ENCODE results near the gene C16orf46.

The C16orf46 gene, protein sequence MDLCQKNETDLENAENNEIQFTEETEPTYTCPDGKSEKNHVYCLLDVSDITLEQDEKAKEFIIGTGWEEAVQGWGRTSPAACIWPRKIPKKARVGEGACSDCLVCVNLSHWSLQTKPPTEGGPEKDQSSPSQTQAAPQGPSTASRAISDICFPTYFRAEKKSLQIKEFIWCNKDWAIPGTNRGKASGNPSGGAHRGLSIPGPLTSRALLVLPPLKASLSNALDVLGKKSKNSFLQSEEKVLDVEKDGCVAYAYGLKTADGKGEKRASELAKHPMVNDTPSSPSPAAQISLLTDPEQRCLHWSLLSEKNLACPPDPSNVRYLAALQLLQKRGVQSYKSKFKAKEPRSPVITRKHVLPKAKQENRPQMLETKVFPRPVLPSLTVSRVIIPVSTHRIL

DNA sequence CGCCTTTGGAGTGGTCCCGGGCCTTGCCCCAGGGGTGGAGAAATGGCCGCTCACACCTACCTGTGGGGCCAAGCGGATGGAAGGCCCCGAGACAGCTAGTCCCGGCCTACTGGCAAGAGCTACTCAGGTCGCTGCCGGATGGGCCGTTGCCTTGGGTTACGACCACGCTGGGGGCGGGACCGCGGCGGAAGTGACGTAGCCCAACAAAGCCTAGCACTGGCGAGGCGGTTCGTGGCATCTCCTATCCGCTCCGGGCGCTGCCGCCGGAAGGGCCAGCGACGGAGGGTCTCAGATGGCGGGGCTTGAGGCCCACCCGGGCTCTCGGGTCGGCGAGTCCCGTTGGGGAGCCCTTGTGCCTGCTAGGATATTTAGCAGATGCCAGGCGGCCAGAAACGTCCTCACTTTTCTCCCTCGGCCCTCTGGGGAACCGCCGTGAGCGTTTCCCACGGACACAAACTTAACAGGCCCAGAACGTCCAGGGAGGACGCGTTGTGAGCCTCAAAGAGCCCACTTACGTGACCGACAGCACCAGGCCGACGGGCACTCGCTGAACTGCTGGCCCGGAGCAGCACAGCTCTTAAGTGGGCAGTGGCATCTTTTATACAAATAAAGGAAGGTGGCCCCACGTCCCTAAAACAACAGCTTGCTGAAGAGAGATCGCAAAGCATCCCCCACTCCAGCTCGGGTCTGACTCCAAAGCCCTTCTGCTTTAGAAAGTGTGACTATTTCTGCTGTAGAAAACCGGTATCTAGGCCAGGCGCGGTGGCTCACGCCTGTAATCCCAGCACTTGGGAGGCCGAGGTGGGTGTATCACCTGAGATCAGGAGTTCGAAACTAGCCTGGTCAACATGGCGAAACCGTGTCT lies at the start of gene C16orf46:
TSS of gene C16orf46 (minus strand) at position 163 of the 865 bp plus-strand sequence. CDS start 13,283 bp downstream, outside the sequence.
- TF ChIP-seq GATA2 (IDR thresholded peaks at IDR 0.05; ENCODE audit: low read depth, low read length) (no peak), GATA3 (IDR thresholded peaks at IDR 0.05; ENCODE audit: low read depth, low read length) (no peak)

DNA sequence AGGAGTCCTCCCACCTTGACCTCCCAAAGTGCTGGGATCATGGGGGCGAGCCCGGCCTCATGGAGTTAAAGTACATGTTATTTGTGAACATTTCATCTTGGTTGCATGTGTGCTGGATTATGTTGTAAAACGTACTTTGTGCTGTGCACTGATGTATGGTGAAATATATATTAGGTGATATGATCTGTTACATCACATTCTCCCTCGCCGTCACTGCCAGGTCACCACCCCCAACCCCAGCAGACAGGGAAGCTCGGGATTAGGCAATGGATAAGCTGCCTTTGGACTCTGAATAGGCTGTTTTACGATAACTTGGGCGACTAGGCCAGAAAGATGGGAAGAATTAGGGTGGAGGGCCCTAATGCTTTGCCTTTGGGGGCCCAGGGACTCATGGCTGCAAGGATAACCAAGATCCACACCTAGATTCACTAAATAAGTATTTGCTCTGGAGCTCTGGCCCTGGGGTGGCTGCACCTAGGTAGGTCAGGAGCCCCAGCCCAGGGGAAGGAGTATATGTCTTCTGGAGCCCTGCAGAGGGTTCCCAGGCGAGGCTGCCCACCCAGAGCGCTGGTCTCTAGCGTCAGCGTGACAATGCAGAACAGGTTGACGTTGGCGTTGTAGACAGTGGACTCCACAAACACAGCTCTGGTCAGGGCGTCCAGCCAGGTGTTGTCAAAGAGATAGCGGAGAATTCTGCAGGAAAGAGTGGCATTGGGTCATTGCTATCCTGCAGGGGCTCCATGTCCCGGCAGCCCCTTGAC lies 46.2 kb upstream of the C16orf46 start:
- TF ChIP-seq GATA2 (IDR thresholded peaks at IDR 0.05; ENCODE audit: low read depth, low read length) (no peak), GATA3 (IDR thresholded peaks at IDR 0.05; ENCODE audit: low read depth, low read length) (no peak)

DNA sequence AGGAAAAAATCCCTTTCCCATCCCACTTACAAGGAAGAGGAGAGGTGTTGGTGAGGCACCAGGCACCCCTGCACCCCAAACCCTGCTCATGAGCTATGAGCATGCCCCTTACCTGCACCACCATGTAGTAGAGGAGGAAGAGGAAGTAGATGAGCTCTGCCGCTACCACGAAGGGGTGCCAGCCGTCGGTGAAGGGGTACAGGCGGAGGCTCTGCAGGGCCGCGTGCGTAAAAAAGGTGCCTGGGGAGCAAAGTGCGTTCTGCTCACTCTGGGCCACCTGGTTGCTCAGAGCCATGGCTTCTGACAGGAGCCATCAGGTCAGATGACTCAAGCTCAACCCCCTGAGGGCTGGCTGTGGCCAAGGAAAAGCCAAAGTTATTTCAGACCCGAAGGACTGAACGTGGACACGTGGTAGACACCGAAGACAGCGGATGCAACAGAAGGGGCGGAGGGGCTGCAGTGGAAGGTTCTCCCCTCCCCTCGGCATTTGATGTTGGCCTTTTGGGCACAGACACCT lies 44.5 kb upstream of the C16orf46 start:
- no peak for TF ChIP-seq GATA3 (IDR thresholded peaks at IDR 0.05; ENCODE audit: low read depth, low read length)

DNA sequence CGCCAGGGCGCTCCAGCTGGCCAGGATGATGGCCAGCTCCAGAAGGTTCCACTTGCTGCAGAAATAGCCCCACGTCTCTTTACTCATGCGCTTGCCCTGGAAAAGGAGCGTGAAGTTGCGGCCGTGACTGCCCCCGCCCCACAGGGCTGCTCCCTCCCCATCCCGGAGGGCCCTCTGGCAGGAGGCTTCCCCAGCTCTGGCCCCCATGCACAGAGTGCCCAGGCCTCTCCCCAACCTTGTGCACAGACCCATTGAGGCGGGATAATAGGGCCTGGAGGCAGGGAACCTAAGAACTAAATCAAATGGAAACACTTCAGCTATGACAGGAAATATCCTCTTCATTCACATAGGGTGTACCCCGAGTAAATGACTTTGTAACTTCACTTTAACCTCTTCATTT lies 40.4 kb upstream of the C16orf46 start:
- no peak for TF ChIP-seq GATA3 (IDR thresholded peaks at IDR 0.05; ENCODE audit: low read depth, low read length)
- no peak for TF ChIP-seq GATA2 (IDR thresholded peaks at IDR 0.05; ENCODE audit: low read depth, low read length)

DNA sequence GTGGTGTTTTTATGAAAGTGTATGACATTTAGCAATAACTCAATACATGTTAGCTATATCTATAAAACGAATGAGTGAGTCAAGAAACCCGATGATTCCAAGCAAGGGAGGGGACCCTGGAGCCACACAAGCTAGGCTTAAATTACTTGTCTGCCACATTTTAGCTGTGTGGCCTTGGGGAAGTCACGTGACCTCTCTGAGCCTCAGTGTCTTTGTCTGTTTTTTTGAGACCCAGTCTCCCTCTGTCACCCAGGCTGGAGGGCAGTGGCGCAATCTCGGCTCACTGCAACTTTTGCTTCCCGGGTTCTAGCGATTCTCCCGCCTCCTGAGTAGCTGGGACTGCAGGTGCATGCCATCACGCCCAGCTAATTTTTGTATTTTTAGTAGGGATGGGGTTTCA lies 39.2 kb upstream of the C16orf46 start:
- TF ChIP-seq GATA2 (IDR thresholded peaks at IDR 0.05; ENCODE audit: low read depth, low read length): no peak
- no peak for TF ChIP-seq GATA3 (IDR thresholded peaks at IDR 0.05; ENCODE audit: low read depth, low read length)

DNA sequence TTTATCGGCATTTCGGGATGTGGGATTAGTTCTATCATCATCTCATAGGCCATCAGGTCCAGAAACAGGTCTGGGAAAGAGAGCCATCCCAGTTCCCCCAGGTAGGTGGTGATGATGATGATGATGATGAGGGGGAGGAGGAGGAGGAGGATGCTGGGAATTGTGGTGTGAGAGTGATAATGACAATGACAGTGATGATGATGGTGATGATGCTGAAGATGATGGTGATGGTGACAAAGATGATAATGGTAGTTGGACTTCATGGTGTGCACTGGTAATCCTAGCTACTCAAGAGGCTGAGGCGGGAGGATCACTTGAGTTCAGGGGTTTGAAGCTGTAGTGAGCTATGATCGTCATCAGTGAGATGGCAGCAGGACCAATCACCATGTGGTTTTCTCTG lies 35.4 kb upstream of the C16orf46 start:
- no peak for TF ChIP-seq GATA3 (IDR thresholded peaks at IDR 0.05; ENCODE audit: low read depth, low read length)
- no peak for TF ChIP-seq GATA2 (IDR thresholded peaks at IDR 0.05; ENCODE audit: low read depth, low read length)

DNA sequence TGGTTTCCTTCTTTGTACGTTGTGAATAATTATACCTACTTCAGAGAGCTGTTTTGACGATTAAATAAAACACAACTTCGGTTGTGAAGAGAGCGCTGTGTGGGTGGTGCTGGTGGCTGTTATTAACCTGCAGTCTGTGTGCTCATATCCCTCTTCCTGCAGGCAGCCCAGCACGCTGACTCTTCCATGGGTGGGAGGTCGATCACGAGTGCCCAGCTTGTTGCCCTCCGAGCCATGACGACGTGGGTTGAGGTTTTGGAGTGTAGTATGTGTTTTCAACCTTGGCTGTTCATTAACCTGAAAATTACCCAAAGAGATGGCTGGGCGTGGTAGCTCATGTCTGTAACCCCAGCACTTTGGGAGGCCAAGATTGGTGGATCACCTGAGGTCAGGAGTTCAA lies 30.5 kb upstream of the C16orf46 start:
- TF ChIP-seq GATA3 (IDR thresholded peaks at IDR 0.05; ENCODE audit: low read depth, low read length): no peak

DNA sequence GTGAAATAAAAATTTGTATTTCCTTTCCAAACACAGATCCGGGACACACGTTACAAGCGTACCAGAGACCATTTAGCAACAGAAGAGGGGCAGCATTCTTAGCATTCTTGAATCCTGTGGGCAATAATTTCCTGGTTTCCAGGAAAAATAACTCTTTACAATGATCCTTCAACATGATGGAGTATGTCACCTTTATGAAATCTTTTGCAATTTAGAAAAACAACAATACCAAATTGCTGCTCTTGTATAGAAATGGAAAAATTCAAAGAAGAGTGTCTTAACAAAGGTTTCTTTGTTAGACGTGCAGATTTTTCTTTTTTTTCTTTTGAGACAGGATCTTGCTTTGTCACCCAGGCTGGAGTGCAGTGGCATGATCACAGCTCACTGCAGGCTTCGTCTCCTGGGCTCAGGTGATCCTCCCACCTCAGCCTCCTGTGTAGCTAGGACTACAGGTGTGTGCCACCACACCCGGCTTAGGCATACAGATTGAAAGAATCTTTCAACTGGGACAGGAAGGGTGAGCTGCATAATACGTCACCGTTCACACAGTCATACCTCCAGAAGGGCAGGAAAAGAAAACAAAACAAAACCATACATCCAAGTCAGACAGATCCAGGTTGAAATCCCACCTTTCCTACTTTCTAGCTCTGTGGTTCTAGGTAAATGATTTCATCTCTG lies 29.9 kb upstream of the C16orf46 start:
- no peak for TF ChIP-seq GATA3 (IDR thresholded peaks at IDR 0.05; ENCODE audit: low read depth, low read length)
- TF ChIP-seq GATA2 (IDR thresholded peaks at IDR 0.05; ENCODE audit: low read depth, low read length): no peak

DNA sequence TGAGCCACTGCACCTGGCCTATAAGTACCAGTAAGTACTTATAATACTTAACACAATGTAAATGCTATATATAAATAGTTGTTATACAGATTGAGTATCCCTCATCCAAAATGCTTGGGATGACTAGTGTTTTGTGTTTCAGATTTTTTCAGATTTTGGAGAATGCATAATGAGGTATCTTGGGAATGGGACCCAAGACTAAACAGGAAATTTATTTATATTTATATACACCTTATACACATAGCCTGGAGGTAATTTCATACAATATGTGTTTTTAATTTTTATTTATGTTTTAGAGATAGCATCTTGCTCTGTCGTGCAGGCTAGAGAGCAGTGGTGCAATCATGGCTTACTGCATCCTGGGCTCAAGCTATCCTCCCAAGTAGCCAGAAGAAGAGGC lies 28.9 kb upstream of the C16orf46 start:
- no peak for TF ChIP-seq GATA2 (IDR thresholded peaks at IDR 0.05; ENCODE audit: low read depth, low read length)
- no peak for TF ChIP-seq GATA3 (IDR thresholded peaks at IDR 0.05; ENCODE audit: low read depth, low read length)

DNA sequence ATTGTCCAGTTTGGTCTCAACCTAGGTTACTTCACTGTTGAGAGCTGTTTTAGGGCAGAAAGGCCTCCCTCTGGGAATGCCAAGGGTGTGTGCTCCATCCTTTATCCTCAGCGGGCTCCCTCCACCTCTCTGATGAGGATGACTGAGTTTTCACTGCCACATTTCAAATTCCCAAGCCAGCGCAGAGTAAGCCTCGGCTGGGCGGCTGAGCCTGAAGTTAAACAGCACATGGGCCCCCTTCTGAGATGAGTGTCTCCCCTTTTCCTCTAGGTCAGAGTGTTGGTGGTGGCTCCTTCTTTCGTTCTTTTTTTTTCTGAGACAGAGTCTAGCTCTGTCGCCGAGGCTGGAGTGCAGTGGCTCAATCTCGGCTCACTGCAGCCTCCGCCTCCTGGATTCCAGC lies 24.7 kb upstream of the C16orf46 start:
- no peak for TF ChIP-seq GATA3 (IDR thresholded peaks at IDR 0.05; ENCODE audit: low read depth, low read length)
- TF ChIP-seq GATA2 (IDR thresholded peaks at IDR 0.05; ENCODE audit: low read depth, low read length): no peak

DNA sequence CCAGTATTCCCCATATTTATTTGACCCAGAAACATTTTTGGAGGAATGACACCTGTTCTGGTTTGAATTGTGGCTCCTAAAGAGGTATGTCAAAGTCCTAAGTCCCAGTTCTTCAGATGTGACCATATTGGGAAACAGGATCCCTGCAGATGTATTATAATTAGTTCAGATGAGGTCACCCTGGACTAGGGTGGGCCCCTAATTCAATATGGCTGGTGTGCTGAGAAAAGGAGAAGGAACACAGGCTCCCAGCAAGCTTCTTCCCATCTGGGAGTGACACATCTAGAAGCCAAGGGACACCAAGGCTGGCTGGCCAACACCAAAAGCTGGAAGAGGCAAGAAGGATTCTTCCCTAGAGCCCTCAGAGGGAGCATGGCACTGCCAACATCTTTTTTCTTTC lies 22.9 kb upstream of the C16orf46 start:
- TF ChIP-seq GATA2 (IDR thresholded peaks at IDR 0.05; ENCODE audit: low read depth, low read length): no peak
- TF ChIP-seq GATA3 (IDR thresholded peaks at IDR 0.05; ENCODE audit: low read depth, low read length): no peak

DNA sequence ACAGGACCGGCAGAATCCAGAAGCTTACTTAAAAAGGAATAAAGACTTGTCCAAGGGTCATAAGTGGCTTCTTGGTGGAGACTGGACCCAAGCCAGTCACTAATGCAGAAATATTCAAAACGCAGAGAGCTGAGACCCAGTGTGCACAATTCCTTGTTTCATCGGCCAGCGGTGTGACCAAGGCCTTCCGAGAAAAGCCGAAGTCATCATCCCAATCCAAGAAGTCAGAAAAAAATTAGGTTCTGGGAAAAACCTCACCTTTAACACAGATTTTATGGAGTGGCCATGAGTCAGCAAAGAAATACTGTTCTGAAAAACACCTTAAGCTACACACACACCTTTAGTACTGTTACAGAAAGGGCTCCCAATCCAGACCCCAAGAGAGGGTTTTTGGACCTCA lies 20.2 kb upstream of the C16orf46 start:
- TF ChIP-seq GATA2 (IDR thresholded peaks at IDR 0.05; ENCODE audit: low read depth, low read length): no peak

DNA sequence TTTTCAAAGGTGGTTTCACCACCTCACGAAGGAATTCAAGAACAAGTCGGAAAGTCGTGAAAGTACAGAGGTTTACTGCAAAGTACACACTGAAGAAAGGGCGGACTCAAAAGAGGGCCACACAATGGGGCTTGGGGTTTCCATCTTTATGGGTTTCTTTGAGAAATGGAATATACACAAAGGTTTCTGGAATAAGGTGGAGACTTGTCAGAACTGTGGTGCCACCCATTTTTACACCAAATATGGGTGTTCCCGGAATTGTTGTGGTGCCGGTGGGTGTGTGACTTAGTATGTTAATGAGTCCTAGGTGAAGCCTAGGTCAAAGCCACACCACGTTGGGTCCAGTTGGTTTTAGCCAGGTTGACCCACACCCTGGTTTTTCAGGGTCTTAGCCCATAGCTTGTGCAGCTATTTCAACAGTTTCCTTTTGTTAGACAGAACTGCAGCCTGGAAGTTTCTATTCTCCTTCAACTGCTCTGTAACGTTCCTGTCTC lies 19.7 kb upstream of the C16orf46 start:
- TF ChIP-seq GATA3 (IDR thresholded peaks at IDR 0.05; ENCODE audit: low read depth, low read length) (no peak), GATA2 (IDR thresholded peaks at IDR 0.05; ENCODE audit: low read depth, low read length) (no peak)
